GM18526 (cell line): Measurements from ENCODE around the gene RABGGTA.

Experiments used
- POLR2A ChIP-seq: IDR thresholded peaks from 3 replicates; pipeline ENCODE4 v1.6.1; 2011; ENCODE audit not compliant: insufficient read length; ENCODE audit errors: extremely low read depth

Gene RABGGTA

DNA sequence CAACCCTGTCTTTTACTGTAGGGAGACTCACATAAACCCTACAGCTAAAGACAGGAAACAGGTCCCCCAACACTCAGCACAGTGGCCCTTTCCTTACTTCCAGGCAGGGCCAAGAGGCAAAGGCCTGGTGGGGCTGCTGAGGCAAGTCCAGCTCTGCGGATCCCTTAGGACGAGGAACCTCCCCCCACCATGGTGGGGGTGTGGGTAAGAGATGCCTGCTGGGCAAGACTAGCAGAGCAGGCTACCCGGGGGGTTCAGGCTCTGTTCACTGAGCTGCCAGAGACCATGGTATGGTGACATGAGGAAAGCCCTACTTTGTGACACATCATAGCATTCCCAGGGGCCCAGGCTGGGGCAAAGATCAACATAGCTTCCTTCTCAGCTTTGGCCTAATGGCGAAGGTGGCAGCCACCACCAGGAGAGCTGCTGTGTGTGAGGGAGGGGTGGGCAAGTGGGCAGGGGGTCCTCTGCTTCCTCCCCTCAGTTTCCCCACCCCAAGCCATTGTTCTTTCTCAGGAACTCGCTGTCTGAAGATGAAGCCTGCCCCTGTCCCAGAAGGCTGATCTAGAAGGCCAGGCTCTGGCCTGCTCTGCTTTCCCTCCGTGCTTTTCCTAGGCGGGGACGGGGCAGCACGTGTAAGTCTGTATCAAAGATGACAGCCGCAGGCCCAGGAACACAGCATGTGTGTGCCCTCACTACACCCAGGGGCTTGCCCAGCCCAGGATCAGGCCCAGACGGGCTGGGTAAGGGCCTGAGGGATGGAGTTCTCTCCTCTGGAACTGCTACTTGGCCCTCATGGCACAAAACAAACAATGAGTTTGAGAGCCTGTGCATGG lies 18.9 kb downstream of the RABGGTA start:
- no peak for TF ChIP-seq POLR2A

DNA sequence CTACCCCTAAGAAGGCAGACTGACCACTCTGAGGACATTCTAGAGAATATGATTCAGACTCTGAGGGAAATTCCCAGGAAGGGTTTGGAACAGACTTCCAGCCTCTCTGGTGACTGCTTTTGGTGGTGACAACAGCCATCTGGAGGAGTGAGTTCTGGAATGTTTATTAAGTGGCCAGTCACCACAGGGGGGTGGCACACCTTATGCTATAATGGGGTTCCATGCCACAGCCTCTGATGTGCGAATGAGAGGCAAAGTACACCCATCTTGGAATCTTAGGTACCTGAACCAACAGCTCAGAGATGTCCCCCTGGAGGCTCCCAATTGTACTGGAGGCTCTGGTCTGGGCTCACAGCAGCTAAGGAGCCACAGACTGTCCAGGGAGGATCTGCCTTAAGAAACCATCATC lies 19.5 kb downstream of the RABGGTA start:
- no peak for TF ChIP-seq POLR2A

DNA sequence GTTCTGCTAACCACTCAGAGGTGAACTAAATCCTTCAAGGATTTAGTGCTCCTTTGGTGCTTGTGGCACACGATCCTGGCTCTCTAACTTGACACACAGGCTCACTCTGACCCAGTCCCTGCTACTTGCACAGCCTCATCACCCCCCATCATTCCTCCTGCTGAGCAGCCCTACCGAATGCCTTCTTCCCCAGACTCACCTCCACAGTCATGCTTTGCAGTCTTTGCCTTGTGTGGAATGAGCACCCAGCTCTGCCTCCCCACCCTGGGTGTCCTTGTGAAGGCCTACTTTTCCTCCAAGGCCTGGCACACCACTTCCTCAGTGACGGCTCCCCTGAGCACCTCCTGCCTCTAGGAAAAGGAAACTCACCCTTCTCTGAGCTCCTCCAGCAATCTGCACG lies 21.0 kb downstream of the RABGGTA start:
- TF ChIP-seq POLR2A, result no peak

DNA sequence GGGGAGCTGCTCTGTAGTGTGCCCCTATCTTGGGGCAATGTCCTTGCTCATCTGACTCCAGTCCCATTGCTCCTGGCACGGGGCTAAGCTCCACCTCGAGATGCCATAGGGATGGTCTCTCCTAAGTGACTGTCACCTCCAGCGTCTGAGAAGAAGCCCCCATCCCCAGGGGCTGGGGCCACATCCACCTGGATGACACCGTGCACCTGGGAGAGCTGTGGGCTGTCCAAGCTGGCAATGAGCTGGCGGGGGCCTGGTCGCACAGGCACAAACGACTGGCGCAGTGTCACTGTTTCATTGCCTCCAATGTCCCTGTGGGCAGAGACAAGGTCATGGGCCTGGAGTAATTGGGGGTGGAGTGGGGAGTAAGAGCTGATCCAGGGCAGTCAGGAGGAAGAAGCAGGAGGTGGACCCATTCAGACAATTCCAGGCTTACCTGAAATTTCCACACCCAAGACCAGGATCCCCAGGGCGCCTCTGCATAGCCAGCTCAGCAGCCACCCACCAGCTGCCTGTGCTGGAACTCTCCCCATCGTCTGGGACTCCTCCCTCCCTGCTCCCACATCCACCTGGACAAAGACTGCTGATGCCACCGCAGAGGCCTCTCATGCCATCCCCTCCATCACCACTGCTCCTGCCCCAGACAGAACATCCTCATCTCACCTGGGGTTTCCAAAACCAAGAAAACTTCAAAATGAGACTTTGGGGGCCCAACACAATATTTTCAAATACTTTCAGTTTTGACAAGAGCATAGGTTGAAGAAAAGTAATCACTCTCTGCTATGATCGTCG lies 22.0 kb downstream of the RABGGTA start:
- TF ChIP-seq POLR2A, result no peak

DNA sequence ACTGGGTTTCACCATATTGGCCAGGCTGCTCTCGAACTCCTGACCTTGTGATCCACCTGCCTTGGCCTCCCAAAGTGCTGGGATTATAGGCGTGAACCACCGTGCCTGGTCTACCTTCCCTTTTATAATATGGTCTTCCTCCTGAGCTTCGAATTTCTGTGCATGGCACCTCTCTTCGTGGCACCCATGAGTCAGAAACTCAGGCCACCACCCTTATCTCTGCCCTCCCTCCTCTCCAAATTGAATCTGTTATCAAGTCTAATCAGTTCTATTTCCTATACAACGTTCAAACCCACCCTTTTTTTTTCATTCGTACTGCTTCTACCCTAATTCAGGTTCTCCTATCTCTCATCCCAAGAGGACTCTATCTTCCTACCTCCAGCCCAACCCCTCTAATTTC lies 24.0 kb downstream of the RABGGTA start:
- TF ChIP-seq POLR2A, result no peak

DNA sequence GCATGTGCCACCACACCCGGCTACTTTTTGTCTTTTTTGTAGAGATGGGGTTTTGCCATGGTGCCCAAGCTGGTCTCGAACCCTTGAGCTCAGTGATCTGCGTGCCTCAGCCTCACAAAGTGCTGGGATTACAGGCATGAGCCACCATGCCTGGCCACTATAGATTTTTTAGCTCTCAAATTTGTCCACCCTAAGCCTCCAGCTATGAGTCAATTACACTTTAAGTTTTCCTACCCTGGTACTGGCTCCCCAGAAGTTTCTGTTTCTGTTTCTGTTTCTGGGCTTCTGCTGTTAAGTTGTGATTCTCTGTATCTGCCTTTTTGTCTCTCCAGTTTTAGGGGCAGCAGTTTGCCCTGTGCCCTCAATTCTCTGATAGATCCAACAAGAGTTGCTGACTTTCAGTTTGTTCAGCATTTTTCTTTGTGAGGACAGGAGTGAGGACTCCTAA lies 24.6 kb downstream of the RABGGTA start:
- no peak for TF ChIP-seq POLR2A

DNA sequence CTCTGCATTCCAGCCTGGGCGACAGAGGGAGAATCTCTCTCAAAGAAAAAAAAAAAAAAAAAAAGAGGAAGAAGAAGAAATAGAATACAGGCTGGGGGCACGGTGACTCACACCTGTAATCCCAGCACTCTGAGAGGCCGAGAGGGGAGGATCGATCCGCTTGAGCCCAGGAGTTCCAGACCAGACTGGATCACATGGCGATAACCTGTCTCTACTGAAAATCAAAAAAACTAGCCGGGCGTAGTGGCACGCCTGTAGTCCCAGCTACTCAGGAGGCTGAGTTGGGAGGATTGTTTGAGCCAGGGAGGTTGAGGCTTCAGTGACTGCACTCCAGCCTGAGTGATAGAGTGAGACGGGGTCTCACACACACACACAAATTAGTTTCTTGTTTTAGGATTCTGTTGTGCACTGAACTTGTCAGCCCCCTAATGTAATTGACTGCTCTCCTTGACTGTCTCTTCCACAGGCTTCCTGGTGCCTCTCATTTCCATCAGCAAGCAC lies 28.0 kb downstream of the RABGGTA start:
- TF ChIP-seq POLR2A, result no peak

DNA sequence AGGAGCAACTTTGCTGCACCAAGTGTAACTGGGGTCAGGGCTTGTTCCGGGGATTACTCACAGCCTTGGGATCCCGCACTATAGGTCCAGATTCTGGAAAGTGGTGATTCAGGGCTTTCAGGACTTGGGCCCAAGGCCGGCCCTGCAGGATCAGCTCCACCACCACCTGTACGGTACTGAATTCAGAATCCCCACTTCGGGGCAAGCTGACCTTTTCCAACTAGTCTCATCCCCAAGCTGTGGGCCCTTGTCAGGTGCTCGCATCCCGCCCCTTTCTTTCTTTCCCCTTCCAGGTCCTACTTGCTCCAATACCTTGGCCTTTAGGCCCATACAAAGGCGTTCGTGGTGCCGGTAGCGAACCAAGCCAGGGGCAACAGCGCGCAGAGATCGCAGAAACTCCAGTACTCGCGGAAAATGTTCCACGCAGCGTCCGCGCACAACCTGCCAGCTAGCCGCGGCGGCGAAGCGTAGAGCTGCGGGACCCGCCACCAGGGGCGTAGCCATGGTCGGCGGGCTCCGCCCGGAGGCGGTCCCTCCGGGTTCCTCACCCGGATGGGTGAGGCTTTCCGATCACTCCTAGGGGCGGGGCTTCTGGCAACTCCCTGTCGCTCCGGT lies 29.5 kb downstream of the RABGGTA start:
- TF ChIP-seq POLR2A, result no peak

DNA sequence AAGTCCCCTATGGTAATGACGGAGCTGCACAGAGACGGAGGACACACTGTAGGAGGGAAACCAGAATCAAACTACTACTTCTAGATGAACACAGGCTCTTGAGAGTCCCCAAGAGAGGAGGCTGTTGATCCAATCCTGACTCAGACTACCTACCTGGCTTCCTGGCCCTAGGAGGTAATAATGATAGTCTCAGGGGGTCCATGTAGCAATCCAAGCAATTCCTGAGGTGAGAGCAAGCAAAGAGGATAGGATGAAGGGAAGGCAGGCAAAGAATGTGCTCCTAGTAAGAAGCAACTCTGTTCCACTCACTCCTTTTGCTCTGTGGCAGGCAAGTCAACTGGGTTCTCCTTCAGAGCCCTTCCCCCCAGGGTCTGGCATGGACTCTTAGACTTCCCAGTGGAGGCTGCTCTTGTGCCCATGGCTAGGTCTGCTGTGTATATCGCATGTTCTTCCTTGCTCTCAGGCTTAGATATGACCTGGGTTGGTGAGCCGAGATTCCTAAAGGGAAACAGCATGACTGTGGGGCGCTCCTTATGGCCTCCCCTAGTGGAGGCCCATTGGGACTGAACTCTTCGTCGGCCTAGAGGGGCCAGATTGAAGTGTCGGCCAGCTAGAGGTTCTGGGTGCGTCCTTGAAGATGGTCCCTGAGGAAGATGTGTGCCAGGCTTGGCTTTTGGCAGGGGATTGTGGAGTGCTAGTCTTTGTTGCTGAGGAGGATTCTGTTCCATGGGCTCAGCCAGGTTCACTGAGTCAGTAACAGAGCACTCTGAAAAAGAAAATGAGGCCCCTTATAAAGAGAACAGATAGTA lies 31.1 kb downstream of the RABGGTA start:
- TF ChIP-seq POLR2A, result no peak

DNA sequence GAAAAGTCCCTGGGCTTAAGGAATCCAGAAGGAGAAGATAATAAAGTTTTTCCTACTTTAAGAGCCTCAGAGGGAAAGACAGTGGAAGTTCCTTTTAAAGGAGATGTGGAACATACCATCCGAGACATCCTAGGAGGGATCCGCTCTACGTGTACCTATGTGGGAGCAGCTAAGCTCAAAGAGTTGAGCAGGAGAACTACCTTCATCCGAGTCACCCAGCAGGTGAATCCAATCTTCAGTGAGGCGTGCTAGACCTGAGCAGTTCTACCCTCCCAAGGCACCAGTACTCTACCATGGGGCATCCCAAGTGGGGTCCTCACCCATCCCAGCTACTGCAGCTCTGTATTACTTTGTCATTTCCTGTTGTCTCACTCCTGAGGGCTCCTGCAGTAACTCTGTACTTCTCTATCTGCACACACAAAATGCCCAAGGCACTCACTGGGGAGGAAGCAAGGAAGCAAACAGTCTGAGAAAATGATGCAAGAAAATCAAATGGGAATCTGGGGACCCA lies 32.8 kb downstream of the RABGGTA start:
- TF ChIP-seq POLR2A, result no peak

DNA sequence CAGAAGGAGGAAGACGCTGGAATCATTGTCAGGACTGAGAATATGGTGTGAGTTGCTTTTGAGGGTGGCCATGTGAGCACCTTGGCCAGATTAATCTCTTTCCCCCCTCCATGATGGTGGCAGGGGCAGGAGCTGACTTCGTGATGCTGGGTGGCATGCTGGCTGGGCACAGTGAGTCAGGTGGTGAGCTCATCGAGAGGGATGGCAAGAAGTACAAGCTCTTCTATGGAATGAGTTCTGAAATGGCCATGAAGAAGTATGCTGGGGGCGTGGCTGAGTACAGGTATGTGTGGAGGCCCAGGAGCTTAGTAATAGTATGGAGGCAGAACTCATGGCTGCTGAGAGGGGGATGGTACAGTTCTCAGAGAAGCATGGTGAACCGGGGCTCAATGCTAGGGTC lies 33.3 kb downstream of the RABGGTA start:
- no peak for TF ChIP-seq POLR2A

DNA sequence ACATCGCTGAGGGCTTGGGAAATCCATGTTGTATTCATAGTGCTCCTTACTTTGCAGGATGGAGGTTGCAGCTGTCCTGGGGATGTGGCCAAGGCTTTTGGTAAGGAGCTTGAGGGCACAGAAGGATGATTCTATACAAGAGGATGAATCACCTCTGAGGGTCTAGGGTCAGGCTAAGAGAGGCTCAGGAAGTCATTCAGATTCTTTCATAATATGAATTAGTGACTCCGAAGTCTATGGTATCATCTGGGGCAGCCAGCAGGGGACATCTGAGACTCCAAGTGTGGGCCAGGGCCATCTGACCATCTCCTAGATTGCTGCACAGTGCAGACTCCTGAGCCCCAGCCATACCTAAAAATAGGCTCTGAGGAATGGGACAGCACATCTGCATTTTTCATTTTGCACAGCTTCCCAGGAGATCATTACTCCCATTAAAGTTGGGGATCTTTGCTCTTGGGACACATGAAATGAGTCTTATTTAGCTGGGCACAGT lies 33.9 kb downstream of the RABGGTA start:
- no peak for TF ChIP-seq POLR2A

DNA sequence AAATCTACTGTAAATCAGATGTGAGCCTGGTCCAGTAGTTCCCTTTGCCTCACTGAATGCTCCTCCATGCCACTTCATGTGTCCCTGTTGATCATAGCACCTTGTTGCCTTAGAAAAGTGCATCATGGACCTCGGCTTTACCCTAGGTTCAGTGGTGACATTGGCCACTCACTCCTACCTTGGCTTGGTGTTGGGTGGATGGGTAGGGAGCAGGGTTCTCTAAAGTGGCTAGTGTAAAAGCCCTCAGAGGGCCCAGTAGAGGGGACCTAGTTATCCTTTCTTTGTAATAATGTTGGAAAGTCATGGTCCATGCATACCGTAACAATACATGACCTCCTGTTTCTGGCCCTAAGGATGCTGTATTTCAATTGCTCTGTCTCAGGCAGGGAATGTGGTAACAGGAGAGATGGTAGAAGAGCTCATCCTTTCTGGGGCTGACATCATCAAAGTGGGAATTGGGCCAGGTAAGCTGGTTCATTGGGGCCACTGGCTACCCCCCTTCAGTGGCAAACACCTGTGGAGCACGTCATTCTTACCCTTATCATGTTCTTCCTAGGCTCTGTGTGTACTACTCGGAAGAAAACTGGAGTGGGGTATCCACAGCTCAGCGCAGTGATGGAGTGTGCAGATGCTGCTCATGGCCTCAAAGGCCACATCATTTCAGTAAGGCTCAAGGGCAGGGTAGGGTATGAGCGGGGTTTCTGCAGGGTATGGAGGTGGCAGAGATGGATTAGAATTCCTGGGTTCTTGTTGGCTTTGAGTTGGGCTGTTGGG lies 34.5 kb downstream of the RABGGTA start:
- TF ChIP-seq POLR2A, result no peak
